Measurements from ENCODE around the gene RDH11. TPM values are rescaled to one million over a fixed set of nuclear protein-coding genes. Genes with fewer than 3 reads are reported as not detected.
"Not testable (repeated sequence)": the region's sequence is repeated elsewhere in the genome, so short reads cannot be mapped to it uniquely, and the experiment has no call there.

The RDH11 gene
- total RNA-seq, 4 donors from 2014 or later: 72.2 to 158 (median 112) TPM

DNA sequence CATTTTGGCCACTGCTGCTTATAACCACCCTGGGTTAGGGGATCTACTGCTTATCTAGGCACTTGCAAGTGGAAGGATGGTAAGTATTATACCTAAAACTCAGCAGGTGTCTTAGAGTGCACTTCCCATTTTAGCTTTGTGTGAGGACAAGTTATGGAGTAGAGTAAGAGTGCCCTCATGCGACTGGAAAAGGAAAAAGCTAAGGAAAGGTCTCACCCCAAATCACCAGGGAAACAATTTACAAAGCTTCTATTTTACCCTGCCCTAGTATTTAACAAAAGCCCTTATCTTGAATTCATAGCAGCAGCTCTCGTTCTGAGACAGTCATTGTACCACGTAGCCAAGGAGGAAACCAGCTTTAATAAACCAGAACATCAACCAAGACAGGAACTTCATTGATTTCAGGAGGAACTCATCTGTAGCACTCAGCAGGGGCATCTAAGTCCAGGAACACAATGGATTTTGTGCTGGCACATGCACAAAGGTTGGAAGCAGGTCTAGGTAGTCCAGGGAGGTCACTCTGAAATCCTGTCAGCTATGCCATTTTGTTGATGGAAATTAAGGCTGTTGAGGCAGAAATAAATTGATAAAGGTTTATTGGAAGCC, 9.0 kb upstream of the RDH11 start:
- intact Hi-C loops (cut with DNase I): loop anchor here (10.0 kb wide), 1 partner anchor 280 kb away; no protein-coding TSS in a partner anchor
- Histone ChIP-seq H3K9me3 (no peaks in the 10 kb centered on the region), H3K27ac (no peak overlapping the region), H3K27me3 (no peaks in the 10 kb centered on the region), H3K36me3 (no peaks in the 10 kb centered on the region), H3K4me1 (no peaks in the 10 kb centered on the region), H3K4me3 (replicated peaks in 1 of 3) (no peak overlapping the region)
- 0 to 2% methylated on average over 3 of the region's 3 CpGs for WGBS, 2 donors
- TF ChIP-seq, protein P1, sequence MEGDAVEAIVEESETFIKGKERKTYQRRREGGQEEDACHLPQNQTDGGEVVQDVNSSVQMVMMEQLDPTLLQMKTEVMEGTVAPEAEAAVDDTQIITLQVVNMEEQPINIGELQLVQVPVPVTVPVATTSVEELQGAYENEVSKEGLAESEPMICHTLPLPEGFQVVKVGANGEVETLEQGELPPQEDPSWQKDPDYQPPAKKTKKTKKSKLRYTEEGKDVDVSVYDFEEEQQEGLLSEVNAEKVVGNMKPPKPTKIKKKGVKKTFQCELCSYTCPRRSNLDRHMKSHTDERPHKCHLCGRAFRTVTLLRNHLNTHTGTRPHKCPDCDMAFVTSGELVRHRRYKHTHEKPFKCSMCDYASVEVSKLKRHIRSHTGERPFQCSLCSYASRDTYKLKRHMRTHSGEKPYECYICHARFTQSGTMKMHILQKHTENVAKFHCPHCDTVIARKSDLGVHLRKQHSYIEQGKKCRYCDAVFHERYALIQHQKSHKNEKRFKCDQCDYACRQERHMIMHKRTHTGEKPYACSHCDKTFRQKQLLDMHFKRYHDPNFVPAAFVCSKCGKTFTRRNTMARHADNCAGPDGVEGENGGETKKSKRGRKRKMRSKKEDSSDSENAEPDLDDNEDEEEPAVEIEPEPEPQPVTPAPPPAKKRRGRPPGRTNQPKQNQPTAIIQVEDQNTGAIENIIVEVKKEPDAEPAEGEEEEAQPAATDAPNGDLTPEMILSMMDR (IDR thresholded peaks at IDR 0.05): peak in 5 of 6 experiments; percentile 40 to 85 (median 74)
- TF ChIP-seq POLR2A (IDR thresholded peaks at IDR 0.05): no peak
- no peak for DNase-seq

DNA sequence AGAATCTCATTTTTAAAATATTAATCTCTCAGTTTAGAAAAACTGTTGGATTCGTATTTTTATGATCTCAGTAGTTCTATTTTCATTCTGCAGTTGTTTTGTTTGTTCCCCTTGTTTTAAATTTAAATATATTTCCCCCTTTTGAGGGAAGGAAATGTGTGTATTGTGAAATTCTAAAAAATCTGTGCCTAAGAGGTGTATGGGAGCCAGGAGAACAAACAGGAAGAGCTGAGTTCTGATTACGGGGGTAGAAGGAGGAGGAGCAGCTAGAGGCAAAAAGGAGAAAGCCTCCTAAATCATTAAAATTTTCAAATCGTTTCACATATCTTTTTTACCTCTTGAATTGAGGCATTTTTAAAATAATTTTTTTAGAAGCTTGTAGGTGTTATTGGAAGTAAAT, 8.4 kb upstream of the RDH11 start:
- WGBS, 2 donors: 55 to 59% methylated on average over 3 of the region's 3 CpGs
- H3K9me3 ChIP-seq: no peaks in the 10 kb centered on the region
- intact Hi-C loops (cut with DNase I): loop anchor here (10.0 kb wide), 1 partner anchor 279 kb away; no protein-coding TSS in a partner anchor
- H3K4me1 ChIP-seq: no peaks in the 10 kb centered on the region
- H3K27ac ChIP-seq: no peak overlapping the region
- H3K36me3 ChIP-seq: no peaks in the 10 kb centered on the region
- H3K4me3 ChIP-seq (replicated peaks in 1 of 3): no peak overlapping the region
- TF ChIP-seq POLR2A (IDR thresholded peaks at IDR 0.05): no peak
- TF ChIP-seq, protein P1 (IDR thresholded peaks at IDR 0.05): no peak
- DNase-seq: no peak
- no peaks in the 10 kb centered on the region for H3K27me3 ChIP-seq

- H3K36me3 ChIP-seq; DNase-seq; H3K27me3 ChIP-seq; H3K4me3 ChIP-seq (replicated peaks in 1 of 3); H3K9me3 ChIP-seq; H3K4me1 ChIP-seq; H3K27ac ChIP-seq: not testable (repeated sequence)
- intact Hi-C loops (cut with DNase I): loop anchor here (10.0 kb wide), 1 partner anchor 277 kb away; no protein-coding TSS in a partner anchor
- 87 to 92% methylated on average over 8 of the region's 8 CpGs for WGBS, 2 donors
Observed at GRCh38 chr14:67701492-67701891, 5.9 kb upstream of the RDH11 start, which contains the start of gene RDH12. Gene RDH12, plus strand, starts transcription at chr14:67701886. Its CDS starts 20,757 bp downstream, at chr14:67722643.

- H3K4me3 ChIP-seq (replicated peaks in 1 of 3): no peak overlapping the region
- no peak overlapping the region for H3K27ac ChIP-seq
- no peaks in the 10 kb centered on the region for H3K27me3 ChIP-seq
- DNase-seq: no peak
- H3K9me3 ChIP-seq: no peaks in the 10 kb centered on the region
- H3K4me1 ChIP-seq: peaks cover 4 to 5% of the 10 kb centered on the region in 2 donors
- TF ChIP-seq, protein P1 (IDR thresholded peaks at IDR 0.05): no peak
- TF ChIP-seq POLR2A (IDR thresholded peaks at IDR 0.05): no peak
- 79 to 90% methylated on average over 1 of the region's 1 CpG for WGBS, 2 donors
- intact Hi-C loops (cut with DNase I): no loop called here
- no peaks in the 10 kb centered on the region for H3K36me3 ChIP-seq
Observed at GRCh38 chr14:67698179-67698578, 2.6 kb upstream of the RDH11 start.

DNA sequence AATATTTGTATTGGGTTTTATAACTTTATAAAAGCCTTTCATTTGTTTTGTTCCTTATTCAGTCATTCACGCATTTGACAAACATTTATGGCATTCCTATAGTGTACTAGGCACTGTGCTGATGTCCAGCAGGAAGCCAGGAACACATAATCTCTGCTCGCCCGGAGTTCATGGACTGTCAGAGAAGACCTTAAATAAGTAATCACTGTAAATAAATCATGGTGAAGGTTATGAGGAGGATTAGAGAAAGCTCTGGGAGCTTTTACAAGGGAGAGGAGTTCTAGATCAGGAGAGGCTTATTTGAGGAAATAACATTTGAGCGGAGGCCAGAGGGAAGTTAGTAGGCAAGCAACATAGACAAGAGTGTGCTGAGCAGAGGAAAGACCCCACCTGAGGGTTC, 1.4 kb upstream of the RDH11 start:
- DNase-seq: no peak
- H3K27me3 ChIP-seq: no peaks in the 10 kb centered on the region
- 78 to 94% methylated on average over 4 of the region's 4 CpGs for WGBS, 2 donors
- no peaks in the 10 kb centered on the region for H3K9me3 ChIP-seq
- H3K4me3 ChIP-seq (replicated peaks in 1 of 3): no peak overlapping the region
- TF ChIP-seq, protein P1 (IDR thresholded peaks at IDR 0.05): no peak
- no peak for TF ChIP-seq POLR2A (IDR thresholded peaks at IDR 0.05)
- intact Hi-C loops (cut with DNase I): no loop called here
- no peak overlapping the region for H3K27ac ChIP-seq
- peaks cover 5 to 7% of the 10 kb centered on the region in 2 donors for H3K4me1 ChIP-seq
- H3K36me3 ChIP-seq: no peaks in the 10 kb centered on the region

Measured in thyroid gland (tissue), 4 donors.